ENCODE measurements around the gene ALDH7A1.

The ALDH7A1 gene

GRCh38 chr5:126589536-126590297 lies 5.3 kb downstream of the ALDH7A1 start:
- Histone ChIP-seq H4K20me1 (ENCODE audit: control insufficient read depth, insufficient read depth, low read depth, low read length) (no peaks in the 10 kb centered on the region), H3K27ac (ENCODE audit: low read depth, low read length) (no peak overlapping the region), H3K4me1 (ENCODE audit: control insufficient read depth, low read length) (peaks cover 3% of the 10 kb centered on the region; the same call in 1 of the 2 replicates), H3K79me2 (ENCODE audit: control insufficient read depth, low read length) (no peaks in the 10 kb centered on the region), H3K9me2 (replicated peaks; ENCODE audit: control insufficient read depth, low read length) (no peaks in the 10 kb centered on the region), H3K9me3 (ENCODE audit: control insufficient read depth, insufficient read depth, low read length) (no peaks in the 10 kb centered on the region), H3F3A (ENCODE audit: control insufficient read depth, insufficient read depth) (no peaks in the 10 kb centered on the region), H3K4me2 (ENCODE audit: low read length) (no peak overlapping the region), H3K36me3 (ENCODE audit: control insufficient read depth, low read length) (no peaks in the 10 kb centered on the region), H3K27me3 (ENCODE audit: control insufficient read depth, low read length) (no peaks in the 10 kb centered on the region), H3K4me3 (ENCODE audit: low read length) (no peak overlapping the region)
- TF ChIP-seq, protein P1, sequence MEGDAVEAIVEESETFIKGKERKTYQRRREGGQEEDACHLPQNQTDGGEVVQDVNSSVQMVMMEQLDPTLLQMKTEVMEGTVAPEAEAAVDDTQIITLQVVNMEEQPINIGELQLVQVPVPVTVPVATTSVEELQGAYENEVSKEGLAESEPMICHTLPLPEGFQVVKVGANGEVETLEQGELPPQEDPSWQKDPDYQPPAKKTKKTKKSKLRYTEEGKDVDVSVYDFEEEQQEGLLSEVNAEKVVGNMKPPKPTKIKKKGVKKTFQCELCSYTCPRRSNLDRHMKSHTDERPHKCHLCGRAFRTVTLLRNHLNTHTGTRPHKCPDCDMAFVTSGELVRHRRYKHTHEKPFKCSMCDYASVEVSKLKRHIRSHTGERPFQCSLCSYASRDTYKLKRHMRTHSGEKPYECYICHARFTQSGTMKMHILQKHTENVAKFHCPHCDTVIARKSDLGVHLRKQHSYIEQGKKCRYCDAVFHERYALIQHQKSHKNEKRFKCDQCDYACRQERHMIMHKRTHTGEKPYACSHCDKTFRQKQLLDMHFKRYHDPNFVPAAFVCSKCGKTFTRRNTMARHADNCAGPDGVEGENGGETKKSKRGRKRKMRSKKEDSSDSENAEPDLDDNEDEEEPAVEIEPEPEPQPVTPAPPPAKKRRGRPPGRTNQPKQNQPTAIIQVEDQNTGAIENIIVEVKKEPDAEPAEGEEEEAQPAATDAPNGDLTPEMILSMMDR (IDR thresholded peaks at IDR 0.05; ENCODE audit: low read depth, low read length, poor library complexity, severe bottlenecking), result no peak
- TF ChIP-seq EZH2phosphoT487 (IDR thresholded peaks at IDR 0.05; ENCODE audit: borderline replicate concordance, low read length), result no peak

DNA sequence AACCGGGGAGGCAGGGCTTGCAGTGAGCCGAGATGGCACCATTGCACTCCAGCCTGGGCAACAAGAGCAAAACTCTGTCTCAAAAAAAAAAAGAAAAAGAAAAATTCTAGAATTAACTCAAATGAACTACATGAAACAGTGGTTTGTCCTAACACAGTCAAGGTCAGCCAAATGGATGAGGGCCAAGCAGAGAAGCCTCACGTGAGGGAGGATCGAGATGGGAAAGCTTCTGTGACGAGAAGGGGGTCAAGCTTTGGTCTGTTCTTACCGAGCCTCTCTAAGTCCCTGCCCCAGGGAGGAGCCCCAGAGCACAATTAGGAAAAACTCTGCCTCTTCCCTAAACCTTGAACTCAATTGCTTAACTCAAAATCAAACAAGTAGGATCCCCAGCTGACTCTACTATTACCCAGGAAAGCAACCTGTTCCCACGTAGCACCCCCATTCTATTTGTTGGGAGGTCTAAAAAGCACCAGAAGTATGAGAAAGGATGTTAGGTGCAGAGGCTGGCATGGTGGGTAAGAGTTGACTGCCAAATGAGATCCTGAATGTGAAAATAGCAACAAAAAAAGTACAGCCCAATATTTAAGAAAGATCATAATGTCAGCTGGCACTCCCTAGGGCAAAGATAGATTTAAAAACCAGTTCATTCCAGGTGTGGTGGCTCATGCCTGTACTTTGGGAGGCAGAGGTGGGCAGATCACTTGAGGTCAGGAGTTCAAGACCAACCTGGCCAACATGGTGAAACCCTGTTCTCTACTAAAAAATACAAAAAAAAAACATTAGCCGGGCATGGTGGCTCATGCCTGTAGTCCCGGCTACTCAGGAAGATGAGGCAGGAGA lies 7.2 kb downstream of the ALDH7A1 start:
- Histone ChIP-seq H3K4me1 (ENCODE audit: control insufficient read depth, low read length) (no peaks in the 10 kb centered on the region), H3K36me3 (ENCODE audit: control insufficient read depth, low read length) (no peaks in the 10 kb centered on the region), H3K27me3 (ENCODE audit: control insufficient read depth, low read length) (no peaks in the 10 kb centered on the region)

DNA sequence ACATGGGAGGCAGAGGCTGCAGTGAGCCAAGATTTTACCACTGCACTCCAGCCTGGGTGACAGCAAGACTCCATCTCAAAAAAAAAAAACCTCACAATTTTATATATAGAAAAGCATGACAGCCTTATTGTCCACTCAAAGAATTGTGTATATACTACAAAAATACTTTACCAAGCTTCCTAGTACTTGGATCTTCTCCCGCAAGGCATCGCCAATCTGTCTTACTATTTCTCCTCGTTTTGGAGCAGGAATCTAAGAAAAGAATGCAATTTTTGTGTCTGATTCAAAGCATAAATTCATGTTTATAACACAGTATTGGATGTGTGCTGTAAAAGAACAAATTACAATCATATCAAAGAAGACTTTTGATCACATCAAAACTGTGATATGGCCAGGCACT lies 11.3 kb downstream of the ALDH7A1 start:
- H3K4me3 ChIP-seq (ENCODE audit: low read length), result no peak overlapping the region
- H3K4me2 ChIP-seq (ENCODE audit: low read length), result no peak overlapping the region
- H3K4me1 ChIP-seq (ENCODE audit: control insufficient read depth, low read length), result no peaks in the 10 kb centered on the region
- H3K27me3 ChIP-seq (ENCODE audit: control insufficient read depth, low read length), result no peaks in the 10 kb centered on the region
- no peak for TF ChIP-seq EZH2phosphoT487 (IDR thresholded peaks at IDR 0.05; ENCODE audit: borderline replicate concordance, low read length)
- TF ChIP-seq, protein P1 (IDR thresholded peaks at IDR 0.05; ENCODE audit: low read depth, low read length, poor library complexity, severe bottlenecking), result no peak
- no peaks in the 10 kb centered on the region for H3K36me3 ChIP-seq (ENCODE audit: control insufficient read depth, low read length)
- H3K27ac ChIP-seq (ENCODE audit: low read depth, low read length), result no peak overlapping the region
- no peaks in the 10 kb centered on the region for H3K9me3 ChIP-seq (ENCODE audit: control insufficient read depth, insufficient read depth, low read length)
- H3K79me2 ChIP-seq (ENCODE audit: control insufficient read depth, low read length), result no peaks in the 10 kb centered on the region
- H3K9me2 ChIP-seq (replicated peaks; ENCODE audit: control insufficient read depth, low read length), result no peaks in the 10 kb centered on the region
- no peaks in the 10 kb centered on the region for H3F3A ChIP-seq (ENCODE audit: control insufficient read depth, insufficient read depth)
- no peaks in the 10 kb centered on the region for H4K20me1 ChIP-seq (ENCODE audit: control insufficient read depth, insufficient read depth, low read depth, low read length)

More for the DNA sequence above, 7.2 kb downstream of the ALDH7A1 start:
- Histone ChIP-seq H3F3A (ENCODE audit: control insufficient read depth, insufficient read depth) (no peaks in the 10 kb centered on the region), H3K4me3 (ENCODE audit: low read length) (no peak overlapping the region), H3K9me2 (replicated peaks; ENCODE audit: control insufficient read depth, low read length) (no peaks in the 10 kb centered on the region), H3K79me2 (ENCODE audit: control insufficient read depth, low read length) (no peaks in the 10 kb centered on the region), H3K27ac (ENCODE audit: low read depth, low read length) (no peak overlapping the region), H4K20me1 (ENCODE audit: control insufficient read depth, insufficient read depth, low read depth, low read length) (no peaks in the 10 kb centered on the region), H3K4me2 (ENCODE audit: low read length) (no peak overlapping the region), H3K9me3 (ENCODE audit: control insufficient read depth, insufficient read depth, low read length) (no peaks in the 10 kb centered on the region)
- TF ChIP-seq EZH2phosphoT487 (IDR thresholded peaks at IDR 0.05; ENCODE audit: borderline replicate concordance, low read length), result no peak
- TF ChIP-seq, protein P1 (IDR thresholded peaks at IDR 0.05; ENCODE audit: low read depth, low read length, poor library complexity, severe bottlenecking), result no peak
